ENCODE results near the gene PITPNC1.

GRCh38 chr17:67655478-67656148 is 278.5 kb downstream of the PITPNC1 start:
- TF ChIP-seq CTCF (IDR thresholded peaks at IDR 0.05) (no peak), EP300 (IDR thresholded peaks at IDR 0.05) (no peak)

All from tibial nerve (tissue), 4 donors.